ENCODE data around the gene SRSF4.
A peak's percentile ranks its signal among the peaks of the same experiment; 100 is the strongest.
"Not testable (repeated sequence)": the region's sequence is repeated elsewhere in the genome, so short reads cannot be mapped to it uniquely, and the experiment has no call there.

Gene SRSF4

DNA sequence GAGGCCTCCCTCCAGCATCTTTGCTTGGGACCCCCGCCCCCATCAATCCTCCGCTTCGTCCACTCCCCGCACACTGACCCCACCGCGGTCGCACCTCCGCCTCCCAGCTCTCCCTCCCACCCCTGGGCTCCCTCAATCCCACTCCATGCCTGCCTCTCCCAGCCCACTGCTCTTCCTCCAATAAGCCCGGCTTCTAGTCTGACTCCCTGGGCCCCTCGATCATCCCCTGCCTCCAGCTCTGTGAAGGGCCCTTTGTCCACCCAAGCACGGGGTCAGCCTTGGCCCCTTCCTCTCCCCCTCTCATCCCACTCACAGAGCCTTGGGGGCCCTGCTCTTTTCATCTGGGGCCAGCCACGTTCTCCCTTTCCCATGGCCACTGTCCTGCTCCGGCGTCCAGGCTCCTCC, 56.5 kb downstream of the SRSF4 start:
- DNase-seq (ENCODE audit: low spot score): peak; percentile 21

DNA sequence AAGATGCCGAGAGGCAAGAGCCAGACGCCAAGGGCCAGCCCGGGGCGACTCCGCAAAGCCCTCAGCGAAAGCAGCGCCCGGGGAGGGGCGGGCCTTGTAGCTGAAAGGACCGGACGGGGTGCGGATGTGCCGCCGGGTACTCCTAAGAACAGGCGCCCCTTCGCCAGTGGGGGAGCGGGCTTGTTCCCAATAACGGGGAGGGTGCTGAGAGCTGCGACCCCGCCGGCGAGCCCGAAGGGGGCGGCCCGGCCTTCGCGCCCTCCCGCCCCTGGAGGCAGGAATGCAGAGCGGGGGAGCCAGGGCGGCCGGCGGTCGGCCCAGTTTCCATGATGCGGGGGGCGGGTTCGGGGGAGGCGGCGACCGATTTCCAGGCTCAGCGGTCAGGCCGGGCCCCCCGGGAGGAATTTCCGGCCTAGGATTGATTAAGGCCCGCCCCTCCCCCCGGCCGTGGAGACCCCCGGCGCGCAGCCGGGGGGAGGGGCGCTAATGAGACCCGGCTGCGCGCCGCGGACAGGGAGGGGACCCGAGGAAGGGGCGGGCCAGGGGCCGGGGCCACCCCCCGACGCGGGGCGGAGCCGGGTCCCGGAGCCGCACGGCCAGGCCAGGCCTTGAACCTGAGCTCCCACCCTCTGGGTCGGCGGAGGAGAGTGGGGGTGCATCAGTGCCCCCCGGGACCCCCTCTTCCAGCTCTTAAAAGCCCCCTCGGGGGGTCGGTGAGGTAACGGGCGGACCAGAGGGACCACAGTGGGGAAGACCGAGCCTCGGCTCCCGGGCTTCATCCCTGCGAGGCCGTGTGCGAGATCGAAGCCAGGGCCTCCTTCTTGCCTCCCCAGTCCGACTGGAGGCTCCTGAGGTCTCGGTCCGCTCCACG, 57.1 kb downstream of the SRSF4 start:
- peak; percentile 77 for DNase-seq (ENCODE audit: low spot score)

DNA sequence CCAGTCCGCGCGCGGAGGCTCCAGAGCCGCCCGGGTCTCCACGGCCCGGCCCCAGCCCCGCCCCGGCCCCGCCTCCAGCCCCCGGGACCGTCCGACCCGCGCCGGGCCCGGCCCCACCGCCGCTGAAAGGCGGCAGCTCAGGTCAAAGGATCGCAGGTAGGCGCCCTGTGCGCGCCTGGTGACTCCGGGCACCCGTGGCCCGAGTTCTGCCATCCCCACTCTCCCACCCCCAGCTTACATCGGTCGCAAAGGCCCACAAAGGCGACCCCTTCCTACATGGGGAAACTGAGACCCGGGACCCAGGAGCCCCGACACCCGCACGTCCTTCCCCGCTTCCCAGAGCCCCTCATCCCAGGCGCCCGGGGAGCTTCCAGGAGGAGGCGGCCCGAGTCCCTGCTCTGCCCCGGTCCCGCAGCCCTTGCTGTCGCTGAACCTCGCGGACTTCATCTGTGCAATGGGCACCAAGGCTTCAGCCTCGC, 57.8 kb downstream of the SRSF4 start, which contains the start of gene TMEM200B:
Gene TMEM200B (minus strand): TSS at position 17 of the 479 bp plus-strand sequence. CDS start 2,075 bp downstream, outside the sequence.
- no peak for DNase-seq (ENCODE audit: low spot score)

DNA sequence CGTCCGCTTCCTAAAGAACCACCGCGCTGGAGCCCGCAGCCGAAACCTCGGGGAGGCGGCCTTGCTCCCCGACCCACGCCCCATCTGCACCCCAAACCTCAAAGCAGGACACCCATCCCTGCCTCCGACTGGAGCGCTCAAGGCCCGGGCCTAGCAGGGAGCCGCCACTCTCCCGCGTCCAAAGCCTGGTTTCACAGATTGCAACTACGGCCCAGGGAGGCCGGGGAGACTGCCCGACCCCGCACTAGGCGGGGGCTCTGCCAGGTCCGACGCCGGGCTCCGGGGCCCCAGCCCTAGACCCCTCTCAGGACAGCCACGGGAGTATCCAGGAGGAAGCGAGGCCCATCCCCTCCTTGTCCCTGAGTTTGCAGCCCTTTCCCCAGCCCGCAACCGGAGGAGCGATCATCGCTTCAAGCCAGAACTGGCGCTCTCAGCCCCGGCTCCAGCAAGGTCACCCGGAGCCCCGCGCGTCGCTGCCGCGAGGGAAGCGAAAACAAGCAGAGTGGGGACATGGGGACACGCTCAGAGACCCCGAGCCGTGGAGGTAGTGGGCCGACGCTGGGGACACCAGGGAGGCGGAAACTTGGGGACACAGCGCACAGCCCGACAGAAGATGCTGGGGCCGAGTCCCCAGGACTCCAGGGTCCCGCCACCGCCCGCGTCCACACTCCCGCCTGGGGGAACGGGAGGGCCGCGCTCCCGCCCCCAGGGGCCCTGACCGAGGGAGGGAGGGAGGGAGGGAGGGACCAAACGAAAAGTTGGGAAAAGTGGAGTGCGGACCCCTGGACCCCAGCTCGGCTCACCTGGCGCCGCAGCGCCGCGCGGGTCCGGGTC, 58.4 kb downstream of the SRSF4 start:
- DNase-seq (ENCODE audit: low spot score): no peak

DNA sequence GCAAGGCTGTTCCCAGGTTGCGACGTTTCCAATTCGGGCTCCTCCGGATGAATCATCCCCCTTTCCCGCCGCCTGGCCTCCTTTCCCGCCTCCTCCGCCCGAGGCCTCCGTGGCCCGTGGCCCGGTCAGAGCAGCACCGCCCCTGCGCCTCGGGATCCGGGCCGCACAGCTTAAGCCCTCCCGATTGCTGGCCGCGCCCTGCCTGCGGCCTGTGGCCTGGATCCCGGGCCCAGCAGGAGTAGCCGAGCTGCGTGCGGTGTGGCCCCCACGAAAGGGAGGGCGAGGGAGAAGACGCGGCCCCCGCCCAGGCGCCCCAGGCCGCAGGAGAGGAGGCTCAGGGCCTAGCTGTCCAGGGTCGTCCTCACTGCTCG, 59.0 kb downstream of the SRSF4 start:
- no peak for DNase-seq (ENCODE audit: low spot score)

DNA sequence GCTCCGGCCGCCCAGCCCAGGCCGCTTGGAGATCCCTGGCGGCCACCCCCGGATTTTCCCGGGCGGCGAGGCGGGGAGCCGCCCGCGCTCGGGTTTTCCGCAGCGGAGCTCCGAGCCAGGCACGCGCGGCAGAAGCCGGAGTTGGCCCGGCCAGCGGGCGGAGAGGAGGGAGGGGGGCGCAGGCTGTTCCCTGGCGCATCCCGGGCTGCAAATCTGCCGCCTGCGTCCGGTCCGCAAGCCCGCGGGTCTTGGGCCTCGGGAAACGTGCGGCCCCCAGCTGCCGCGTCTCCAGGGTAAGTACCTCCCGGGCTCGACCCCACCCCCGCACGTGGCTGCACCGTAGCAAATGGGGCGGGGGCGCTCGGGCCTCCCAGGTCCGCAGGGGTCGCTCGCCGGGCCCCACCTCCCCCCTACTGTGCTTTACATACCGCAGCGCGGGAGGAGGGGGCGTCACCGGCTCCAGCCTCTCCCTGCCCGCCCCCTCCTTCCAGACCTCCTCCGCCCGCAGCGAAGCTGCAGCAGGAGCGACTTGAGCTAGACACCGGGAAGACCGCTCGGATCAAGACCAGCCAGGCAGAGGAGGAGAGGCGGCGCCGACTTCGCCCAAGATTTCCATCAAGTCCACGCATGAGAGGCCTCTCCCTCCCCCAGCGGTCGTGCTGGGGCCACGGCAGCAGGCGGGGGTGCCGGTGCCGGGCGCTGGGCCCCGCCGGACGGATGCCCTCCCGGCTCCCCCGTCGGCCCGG, 59.6 kb downstream of the SRSF4 start:
- no peak for DNase-seq (ENCODE audit: low spot score)

DNA sequence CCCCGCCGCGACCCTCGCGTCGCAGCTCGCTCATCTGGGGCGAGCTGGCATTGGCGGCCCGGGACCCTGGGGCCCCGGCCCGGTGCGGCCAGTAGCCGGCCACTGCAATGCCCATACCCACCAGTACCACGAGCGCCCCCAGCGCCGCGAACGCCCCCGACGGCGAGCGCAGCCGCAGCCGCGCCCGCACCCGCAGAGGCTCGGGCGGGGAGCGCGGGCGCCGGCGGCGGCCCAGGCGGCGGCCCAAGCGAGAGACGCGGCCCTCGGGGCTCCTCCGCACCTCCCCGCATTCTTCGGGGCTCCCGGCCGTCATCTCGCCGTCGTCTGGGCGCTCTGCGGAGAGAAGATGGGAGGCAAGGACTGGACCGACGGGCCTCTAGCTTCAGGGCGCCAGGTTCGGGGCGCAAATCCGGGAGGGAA, 60.2 kb downstream of the SRSF4 start:
- DNase-seq (ENCODE audit: low spot score): no peak

DNA sequence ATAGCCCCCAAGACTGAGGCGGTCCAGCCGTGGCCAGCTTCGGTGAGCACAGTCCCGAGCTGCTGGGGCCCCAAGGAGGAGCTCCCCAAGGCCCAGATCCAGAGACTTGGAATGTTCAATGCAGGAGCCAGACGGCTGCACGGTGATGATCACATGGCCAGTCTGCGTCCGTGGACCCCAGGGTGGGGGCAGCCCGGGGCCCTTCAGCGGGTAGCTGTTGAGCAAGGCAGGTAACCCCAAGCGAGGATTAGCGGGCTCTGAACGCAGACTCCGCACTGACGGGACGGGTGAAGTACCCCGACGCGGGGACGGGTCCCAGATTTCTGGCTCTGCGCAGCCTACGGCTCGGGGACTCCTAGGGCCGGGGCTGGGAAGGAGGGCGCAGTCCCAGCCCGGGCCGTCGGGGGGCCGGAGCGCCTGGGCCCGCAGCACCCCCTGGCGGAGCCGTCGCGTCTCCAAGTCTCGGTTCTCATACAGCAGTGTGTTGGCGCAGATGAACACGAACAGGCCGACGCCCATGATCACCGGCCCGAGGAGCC, 60.7 kb downstream of the SRSF4 start:
- no peak for DNase-seq (ENCODE audit: low spot score)

DNA sequence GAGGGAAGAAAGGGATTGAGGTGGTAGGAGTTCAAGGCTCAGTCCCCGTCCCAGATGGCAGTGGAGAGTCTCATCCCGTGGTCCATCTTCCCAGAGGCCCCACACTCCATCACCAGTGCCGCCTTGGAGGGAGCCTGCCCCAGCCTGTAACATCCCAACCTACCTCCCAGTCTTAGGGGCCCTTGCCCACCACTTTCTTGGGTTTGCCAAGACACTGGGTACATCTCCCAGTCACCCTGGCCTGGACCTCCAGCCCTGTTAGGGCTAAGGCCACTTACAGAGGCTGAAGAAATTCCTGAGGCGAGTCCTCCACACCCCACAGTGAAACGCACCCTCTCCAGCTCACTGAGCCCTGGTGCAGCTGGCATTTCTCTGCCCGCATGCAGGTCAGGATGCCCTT, 61.3 kb downstream of the SRSF4 start:
- no peak for DNase-seq (ENCODE audit: low spot score)

DNA sequence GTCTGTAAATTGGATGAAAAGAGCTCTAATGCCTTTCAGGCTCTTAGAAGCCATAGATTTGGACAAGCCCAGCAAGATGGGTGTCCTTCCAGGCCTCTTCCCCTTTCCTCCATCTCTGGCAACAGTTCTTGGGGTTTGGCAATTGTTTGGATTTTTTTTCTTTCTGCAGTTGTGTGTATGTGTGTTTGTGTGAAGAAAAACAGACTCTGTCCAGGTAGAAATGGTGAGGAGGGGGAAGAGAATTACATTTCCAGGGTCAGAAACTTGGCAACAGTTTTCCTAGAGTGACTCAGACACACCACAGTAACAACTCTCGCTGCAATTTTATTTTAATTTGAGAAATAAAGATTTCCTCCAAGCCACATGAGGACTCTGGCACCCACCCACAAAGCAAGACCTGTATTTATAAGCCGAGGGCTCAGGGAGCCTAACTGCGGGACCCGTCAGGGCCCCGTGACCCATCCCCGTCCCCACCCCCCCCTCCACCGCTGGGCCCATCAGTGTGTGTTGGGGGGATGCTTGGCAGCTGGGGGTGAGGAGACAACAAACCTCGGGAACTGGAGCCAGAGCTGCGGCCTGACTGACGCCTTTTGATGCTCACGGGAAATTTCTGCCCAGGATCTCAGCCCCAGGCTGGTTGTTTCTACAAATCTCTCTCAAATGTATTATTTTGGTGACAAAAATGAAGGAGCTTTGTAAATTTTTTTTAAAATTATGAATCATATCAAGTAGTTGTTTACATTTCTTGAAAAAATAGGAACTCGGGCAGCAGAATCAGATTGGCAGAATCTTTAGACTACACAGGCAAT, 62.4 kb downstream of the SRSF4 start:
- DNase-seq (ENCODE audit: low spot score): no peak

DNA sequence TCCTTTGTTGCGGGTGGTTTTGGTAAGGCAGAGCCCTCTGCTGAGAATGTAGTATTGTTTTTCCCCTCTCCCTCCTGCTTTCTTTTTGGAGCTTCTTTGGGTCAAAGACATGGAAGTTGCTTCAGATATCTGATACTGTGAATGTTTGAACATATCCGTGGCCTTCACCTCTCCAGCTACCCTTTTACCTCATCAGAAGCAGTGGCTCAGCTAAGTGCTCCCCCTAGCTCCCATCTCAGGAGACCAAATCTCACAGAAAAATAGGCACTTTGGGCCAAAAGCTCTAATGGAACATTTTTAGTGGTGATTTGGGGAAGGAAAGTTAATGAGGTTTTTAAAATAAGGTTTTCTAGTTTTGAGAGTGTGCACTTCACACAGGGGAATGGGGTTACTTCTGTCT, 64.3 kb downstream of the SRSF4 start:
- no peak for DNase-seq (ENCODE audit: low spot score)

DNA sequence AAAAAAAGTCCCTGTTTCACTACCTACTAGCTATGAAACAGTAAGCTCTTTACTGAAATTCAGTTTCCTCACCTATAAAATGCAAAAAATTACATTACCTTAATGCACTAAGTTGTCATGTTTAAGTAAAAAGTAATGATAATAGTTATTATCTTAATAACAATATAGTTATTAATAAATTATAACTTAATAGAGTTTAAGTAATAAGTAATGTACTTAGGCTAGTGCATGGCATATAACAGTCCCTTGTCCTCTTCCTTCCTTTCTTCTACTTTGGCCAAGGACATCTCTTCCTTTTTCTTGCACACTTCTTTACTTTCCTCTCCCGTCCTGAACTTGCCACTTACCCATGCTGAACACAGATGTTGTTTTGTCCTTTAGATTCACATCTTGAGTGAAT, 67.0 kb downstream of the SRSF4 start:
- no peak for DNase-seq (ENCODE audit: low spot score)

DNA sequence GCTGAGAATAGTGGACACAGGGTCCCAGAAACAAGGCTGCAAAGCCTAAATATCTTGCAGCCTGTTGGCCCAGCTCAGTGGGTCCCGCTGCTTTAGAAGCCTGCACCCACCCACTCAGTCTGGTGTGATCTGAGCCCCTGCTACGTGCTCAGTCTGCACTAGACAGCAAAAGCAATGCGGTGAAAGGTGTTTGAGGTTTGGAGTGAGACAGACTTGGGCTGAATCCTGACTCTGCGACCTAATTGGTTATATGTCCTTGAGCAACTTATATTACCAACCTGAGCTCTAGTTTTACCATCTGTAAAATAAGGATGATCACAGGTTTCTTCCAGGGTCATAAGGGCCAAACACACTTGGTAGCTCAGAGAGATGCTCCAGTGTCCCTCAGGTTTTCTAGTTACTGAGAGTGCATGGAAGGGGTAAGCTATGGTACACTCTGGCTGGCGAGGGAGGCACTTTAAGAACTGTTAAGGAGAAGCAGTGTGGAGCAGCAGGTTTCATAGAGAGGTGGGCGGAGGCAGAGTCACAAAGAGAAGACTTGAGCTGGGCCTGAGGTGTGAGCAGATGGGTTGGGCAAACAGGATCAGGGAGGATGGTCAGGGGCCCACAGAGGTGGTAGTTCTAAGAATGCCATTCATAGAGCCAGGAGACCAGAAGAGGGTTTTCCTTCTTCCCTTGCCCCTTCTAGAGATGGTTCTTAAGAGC, 68.1 kb downstream of the SRSF4 start:
- DNase-seq (ENCODE audit: low spot score): no peak

DNA sequence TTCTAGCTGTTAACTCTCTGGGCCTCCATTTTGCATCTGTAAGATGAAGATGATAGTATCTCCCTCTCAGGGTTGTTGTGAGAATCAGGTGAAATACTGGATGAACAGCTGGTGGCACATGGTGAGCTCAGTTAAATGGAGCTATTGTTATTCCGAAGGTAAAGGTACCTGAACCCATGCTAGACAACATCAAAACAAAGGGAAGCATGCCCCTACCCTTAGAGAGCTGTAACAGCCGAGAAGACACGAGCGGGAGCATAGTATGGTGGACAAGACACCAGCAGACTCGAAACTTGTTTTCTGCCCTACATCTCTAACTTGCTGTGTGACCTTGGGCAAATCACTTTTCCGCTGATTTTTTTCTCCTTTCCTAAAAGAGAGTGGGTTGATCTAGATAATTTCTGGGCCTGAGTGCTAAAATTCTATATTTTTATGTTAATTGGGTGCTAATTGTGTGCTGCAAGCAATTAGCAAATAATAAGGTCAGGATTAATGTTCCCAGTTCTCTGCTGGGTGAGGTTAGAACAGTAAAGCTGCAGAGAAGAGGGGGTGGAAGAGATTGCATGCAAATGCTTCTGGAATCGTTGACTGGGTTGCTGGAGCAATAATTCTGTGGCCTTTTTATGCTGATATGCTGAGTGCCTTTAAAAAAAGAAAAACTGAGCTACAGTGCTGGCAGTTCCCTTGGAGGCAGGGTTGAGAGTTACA, 68.8 kb downstream of the SRSF4 start:
- no peak for DNase-seq (ENCODE audit: low spot score)

DNA sequence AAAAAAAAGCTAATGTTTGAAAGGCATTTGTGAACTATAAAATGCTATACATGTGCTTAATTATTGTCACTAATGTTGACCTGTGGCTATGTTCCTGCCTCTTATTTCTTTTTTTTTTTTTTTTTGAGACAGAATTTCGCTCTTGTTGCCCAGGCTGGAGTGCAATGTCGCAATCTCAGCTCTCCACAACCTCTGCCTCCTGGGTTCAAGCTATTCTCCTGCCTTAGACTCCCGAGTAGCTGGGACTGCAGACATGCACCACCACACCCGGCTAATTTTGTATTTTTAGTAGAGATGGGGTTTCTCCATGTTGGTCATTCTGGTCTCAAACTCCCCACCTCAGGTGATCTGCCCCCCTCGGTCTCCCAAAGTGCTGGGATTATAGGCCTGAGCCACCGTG, 73.7 kb downstream of the SRSF4 start:
- not testable (repeated sequence) for DNase-seq (ENCODE audit: low spot score)

DNA sequence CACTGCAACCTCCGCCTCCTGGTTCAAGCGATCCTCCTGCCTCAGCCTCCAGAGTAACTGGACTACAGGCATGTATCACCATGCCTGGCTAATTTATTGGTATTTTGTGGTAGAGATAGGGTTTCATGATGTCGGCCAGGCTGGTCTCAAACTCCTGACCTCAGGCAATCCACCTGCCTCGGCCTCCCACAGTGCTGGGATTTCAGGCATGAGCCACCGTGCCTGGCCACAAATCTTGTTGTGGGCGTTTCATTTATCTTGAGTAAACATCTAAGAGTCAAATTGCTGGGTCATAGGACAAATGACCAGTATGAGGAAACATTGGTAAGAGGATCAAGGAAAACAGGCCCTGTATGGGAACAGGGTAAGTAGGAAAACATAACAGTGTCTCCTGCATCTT, 75.9 kb downstream of the SRSF4 start:
- no peak for DNase-seq (ENCODE audit: low spot score)

DNA sequence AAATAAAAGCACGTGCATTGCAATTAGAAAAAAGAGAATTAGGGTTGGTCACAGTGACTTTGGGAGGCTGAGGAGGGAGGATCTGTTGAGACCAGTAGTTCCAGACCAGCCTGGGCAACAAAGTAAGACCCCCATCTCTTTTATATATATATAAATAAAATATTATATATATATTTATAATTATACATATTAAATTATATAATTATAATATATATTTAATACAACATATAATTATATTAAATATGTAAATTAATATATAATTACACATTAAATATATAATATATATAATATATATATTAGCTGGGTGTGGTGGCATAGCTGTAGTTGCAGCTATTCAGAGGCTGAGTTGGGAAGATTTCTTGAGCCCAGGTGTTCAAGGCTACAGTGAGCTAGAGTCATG, 81.2 kb downstream of the SRSF4 start:
- DNase-seq (ENCODE audit: low spot score): no peak

DNA sequence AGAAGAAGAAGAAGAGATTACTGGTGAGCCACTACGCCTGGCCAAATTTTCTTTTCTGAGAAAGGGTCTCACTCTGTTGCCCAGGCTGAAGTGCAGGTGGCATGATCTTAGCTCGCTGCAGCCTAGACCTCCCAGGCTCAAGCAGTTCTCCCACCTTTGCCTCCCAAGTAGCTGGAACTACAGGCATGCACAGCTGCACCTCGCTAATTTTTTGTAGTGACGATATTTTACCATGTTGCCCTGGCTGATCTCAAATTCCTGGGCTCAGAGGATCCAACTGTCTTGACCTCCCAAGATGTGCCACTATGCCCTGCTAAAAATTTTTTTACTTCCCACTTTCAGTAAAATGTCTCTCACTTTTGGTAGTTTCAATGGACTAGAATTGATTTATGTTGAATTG, 82.4 kb downstream of the SRSF4 start:
- no peak for DNase-seq (ENCODE audit: low spot score)
